Measurements from ENCODE around the gene MEP1B.
"Not testable (repeated sequence)": the region's sequence is repeated elsewhere in the genome, so short reads cannot be mapped to it uniquely, and the experiment has no call there.

Gene MEP1B

GRCh38 chr18:32209685-32210445 lies 20.0 kb downstream of the MEP1B start:
- DNase-seq (ENCODE audit: low spot score): no peak

GRCh38 chr18:32213693-32214092 lies 23.9 kb downstream of the MEP1B start:
- no peak for DNase-seq (ENCODE audit: low spot score)

GRCh38 chr18:32216390-32216789 lies 26.6 kb downstream of the MEP1B start:
- no peak for DNase-seq (ENCODE audit: low spot score)

DNA sequence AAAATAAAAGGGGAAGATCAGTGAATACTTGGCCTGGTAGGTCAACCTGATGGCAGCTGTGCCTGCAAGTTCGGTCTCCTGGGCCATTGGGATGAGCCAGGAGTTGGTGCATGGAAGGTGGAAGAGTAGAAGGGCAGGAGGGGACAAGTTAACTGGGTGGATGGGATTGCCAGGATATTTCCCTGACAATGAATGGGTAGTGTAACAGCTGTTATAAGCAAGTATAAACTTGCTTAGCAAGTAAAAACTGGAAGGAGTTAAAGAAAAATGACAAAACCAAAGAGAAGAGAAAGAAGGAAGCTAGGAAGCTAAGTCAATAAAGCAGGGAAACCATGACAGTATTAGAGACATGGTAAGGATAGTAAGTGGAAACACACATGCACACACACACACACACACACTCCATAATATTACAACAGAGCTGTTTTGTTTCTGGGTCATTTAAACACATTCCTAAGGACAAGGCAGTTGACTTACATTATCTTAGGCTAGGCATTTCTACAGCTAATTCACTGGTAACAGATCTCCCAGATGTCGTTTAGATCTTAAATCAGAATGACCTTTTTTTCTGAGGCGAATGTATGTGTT lies 29.7 kb downstream of the MEP1B start:
- DNase-seq (ENCODE audit: low spot score): no peak

DNA sequence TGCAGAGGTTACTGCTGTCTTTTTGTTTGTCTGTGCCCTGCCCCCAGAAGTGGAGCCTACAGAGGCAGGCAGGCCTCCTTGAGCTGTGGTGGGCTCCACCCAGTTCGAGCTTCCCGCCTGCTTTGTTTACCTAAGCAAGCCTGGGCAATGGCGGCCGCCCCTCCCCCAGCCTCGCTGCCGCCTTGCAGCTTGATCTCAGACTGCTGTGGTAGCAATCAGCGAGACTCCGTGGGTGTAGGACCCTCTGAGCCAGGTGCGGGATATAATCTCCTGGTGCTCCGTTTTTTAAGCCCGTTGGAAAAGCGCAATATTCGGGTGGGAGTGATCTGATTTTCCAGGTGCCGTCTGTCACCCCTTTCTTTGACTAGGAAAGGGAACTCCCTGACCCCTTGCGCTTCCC lies 43.5 kb downstream of the MEP1B start:
- DNase-seq (ENCODE audit: low spot score): not testable (repeated sequence)

GRCh38 chr18:32237049-32237448 lies 47.2 kb downstream of the MEP1B start:
- no peak for DNase-seq (ENCODE audit: low spot score)

DNA sequence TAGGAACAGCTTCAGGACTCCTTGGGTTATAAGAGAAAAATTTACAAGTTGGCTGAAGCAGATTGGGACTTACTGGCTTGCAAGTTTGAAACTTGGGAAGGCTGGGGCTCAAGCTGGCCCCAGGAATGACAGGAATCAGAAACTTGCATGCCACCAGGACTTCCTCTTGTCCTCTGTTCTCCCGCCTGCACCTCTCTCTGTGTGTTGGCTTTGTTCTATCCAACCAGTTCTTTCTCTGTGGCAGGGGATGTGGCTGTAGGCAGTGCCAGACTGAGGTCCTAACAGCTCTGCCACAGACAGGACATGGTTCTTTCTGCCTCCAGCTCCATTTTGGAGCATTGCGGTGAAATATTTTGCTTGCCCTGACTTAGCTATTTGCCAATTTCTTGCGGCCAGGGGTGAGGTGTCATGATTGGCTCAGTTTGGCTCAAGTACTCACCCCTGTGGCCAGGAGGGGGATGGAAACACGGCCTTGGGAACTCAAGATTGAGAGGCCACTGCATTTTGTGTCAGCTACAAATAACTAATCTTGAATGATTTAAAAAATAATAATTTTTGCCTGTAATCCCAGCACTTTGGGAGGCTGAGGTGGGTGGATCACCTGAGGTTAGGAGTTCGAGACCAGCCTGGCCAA lies 48.9 kb downstream of the MEP1B start:
- DNase-seq (ENCODE audit: low spot score): no peak

DNA sequence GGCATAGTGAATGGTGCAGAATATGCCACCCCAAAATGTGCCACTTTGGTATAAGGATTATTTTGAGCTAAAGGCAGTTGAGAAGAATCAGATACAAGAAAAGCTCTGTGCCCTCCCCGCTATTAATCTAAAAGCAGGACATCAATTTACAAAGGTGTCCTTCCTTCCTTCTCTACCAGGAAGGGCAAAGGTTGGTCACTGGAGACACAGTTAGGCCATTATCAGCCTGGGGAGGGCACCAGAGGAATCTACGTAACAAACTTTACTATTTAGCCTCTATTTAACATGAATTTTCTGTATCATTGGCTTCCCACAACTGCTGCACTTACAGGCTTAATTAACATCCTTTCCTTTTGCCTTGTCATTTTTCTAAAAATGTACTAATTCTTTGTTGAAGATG lies 52.6 kb downstream of the MEP1B start:
- DNase-seq (ENCODE audit: low spot score): no peak

GRCh38 chr18:32243358-32243757 lies 53.5 kb downstream of the MEP1B start:
- no peak for DNase-seq (ENCODE audit: low spot score)

- DNase-seq (ENCODE audit: low spot score): no peak
Measured at GRCh38 chr18:32244881-32245280, 55.0 kb downstream of the MEP1B start.

- DNase-seq (ENCODE audit: low spot score): no peak
Measured at GRCh38 chr18:32249147-32249929, 59.5 kb downstream of the MEP1B start.

GRCh38 chr18:32251466-32251865 lies 61.6 kb downstream of the MEP1B start:
- DNase-seq (ENCODE audit: low spot score): no peak

DNA sequence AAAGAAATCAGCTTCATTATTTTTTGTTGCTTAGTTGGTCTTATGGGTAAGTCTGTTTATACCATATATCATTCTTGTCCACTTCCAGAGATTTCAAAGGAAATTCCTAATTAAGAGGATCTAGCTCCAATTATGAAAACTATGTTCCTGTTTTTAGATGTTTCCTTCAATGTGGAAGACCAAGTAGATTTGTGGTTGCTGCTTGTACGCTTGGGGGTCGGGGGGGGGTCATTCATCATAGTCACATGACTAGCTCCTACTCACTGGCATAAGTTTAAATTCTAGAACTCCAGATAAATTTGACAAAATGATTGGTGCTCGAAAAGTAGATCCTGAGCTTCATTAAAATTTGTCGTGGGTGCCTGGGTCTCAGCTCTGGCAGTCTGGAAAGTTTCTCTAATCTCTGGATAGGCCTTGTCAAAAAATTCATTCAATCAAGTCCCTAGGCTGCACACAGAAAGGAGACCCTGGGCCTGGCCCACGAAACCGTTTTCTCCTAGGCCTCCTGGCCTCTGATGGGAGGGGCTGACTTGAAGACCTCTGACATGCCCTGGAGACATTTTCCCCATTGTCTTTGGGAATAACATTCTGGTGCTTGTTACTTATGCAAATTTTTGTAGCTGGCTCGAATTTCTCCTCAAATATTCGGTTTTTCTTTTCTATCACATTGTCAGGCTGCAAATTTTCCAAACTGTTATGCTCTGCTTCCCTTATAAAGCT lies 62.5 kb downstream of the MEP1B start:
- no peak for DNase-seq (ENCODE audit: low spot score)

DNA sequence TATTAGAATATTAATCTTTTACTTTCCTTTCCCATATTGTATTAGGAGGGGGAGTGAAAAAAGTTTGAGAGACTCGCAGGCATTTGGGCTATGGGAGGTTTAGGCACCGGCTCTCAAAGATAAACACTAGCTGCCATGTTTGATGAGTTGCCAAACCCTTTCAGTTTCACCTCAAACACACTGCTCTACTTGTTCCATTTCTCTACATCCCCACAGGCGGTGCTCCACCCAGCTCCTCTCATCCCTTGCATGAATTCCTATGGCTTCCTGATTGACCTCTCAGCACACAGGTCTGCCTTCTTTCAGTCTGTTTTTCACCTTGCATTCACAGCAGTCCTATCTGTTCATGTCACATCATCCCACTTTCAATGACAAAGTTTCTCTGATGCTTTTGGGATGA lies 65.7 kb downstream of the MEP1B start:
- no peak for DNase-seq (ENCODE audit: low spot score)

DNA sequence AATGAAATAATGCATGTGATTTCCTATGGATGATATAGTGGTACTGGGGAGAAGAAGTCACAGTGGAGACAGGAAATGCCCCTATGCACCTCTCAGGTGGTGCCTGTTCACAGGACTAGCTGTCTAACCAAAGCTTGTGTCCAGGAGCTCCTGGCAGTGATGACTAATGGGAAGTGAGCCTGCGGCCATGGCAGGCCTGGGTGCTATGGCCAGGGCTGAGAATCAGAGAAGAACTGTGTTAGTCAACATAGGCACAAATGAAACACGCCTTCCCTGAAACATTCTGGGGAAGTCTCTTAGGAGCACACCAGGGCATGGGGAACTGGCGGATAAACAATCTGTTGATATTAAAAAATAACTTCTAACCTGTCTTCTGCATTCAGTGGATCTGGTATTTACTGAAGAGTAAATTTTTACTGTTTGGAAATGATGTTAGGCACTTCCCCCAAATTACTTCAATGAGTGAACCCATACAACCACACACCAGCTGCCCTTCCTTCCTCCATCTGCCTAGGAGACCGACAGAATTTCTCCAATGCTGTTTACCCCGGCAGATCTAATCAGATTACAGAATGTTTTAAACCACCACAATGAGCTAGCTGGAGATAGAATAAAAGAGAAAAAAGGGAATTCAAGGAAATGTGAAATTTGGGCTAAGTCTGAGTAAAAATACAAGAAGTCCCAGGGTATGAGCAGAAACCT lies 67.4 kb downstream of the MEP1B start:
- no peak for DNase-seq (ENCODE audit: low spot score)

GRCh38 chr18:32258148-32258547 lies 68.3 kb downstream of the MEP1B start:
- no peak for DNase-seq (ENCODE audit: low spot score)

DNA sequence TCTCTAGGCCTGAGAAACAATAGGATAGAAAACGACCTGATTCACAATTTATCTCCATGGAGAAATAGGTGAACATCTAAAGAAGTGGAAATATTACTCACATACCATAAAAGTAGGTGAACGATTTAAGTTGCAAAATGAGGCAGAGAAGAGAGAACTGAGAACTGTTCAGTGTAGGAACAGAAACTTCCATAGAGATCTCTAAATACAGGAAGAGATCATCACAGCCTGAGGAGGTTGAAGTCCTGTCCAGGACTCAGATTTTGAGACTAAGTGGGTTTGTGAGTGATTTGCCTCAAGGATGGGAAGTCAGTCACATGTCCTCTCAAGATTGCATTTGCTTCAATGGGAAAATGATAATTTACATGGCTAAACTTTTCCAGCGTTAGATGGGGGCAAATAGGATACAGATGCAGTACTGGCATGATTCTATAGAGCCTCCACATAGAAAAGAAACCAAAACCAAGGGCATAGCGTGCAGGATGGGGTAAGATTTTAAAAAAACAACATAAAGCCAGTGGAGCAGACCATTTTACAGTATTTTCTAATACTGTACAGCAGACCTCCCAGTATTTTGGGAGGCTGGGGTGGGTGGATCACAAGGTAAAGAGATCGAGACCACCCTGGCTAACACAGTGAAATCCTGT lies 68.8 kb downstream of the MEP1B start:
- DNase-seq (ENCODE audit: low spot score): no peak

GRCh38 chr18:32259553-32259952 lies 69.7 kb downstream of the MEP1B start:
- no peak for DNase-seq (ENCODE audit: low spot score)

DNA sequence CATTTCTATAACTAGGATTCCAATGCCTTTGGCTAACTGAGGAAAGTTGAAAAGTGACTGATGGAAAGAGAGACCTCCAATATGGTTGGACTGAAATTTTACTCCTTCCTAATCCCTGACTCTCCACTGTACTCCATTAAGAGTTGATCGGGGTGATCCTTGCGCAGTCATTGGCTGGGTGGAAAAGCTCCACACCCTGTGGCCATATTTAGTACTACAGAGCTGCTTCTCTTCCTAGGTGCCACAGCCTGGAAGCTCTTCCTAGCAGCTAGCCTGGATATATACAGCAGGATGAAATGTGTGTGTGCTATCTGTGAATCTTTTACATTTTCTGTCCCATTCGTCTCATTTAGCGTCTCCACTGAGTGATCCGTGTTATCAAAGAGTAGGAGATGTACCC lies 71.2 kb downstream of the MEP1B start:
- no peak for DNase-seq (ENCODE audit: low spot score)

DNA sequence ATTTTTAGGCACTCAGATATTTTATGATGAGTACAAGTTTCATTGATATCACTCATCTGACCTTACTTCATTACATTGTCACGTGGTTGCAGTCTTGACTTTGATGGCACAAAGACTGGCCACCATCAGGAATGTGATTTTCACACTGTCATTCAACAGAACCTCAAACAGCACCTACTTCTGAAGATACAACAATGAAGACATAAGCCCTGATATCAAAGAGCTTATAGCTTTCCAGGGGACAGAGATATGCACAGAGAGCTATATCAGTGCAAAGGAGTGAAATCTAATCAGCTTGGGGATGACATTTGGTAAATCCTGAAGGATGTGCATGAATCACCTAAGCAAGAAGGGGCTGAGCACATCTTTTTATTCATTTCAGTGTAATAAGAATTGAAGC lies 72.3 kb downstream of the MEP1B start:
- no peak for DNase-seq (ENCODE audit: low spot score)

DNA sequence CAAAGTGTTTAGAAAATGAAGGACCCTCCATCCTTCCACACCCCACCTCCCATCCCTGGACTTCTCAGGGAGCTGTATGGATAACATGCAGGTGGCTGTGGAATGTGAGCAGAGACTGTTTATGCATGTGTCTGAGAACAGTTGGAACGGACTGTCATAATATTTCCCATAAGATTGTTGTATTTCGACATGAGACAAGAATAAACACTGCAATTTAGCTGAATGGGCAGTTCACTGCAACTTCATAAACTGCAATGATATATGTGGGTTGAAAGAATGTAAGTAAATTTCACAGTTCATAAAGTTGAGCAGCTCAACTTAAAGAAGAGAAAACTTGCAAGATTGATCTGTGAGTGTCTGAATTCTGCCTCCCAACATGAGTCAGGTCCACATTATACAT lies 74.6 kb downstream of the MEP1B start:
- no peak for DNase-seq (ENCODE audit: low spot score)

Measured in AG20443 (cell line).